Left lung (tissue), 10 donors: Measurements from ENCODE around the gene ATXN10. TPM values are rescaled to one million over a fixed set of nuclear protein-coding genes. Genes with fewer than 3 reads are reported as not detected.

Source experiments
- ATAC-seq: fragments of 200-7000 bp; cut with Tn5 transposase; one replicate; pipeline ENCODE4 v1.9.1; 2020; ENCODE audit warnings: moderate library complexity
- DNase-seq, 4 donors: peaks; one replicate each; pipeline ENCODE4 v3.0.0-alpha.2; 2013 to 2020
- H3K27ac ChIP-seq, 2 donors: fragments of 200-600 bp; sonication (generic) in 1 of 2; one replicate each; pipeline versions ENCODE4 v1.5.0 to v1.8.0; 2020 to 2021
- H3K27me3 ChIP-seq, 2 donors: fragments of 200-600 bp; sonication (generic) in 1 of 2; one replicate each; pipeline versions ENCODE4 v1.5.0 to v1.8.0; 2020 to 2021
- H3K36me3 ChIP-seq, 2 donors: fragments of 200-600 bp; sonication (generic) in 1 of 2; one replicate each; pipeline versions ENCODE4 v1.5.0 to v1.8.0; 2020 to 2021
- H3K4me1 ChIP-seq, 2 donors: fragments of 200-600 bp; one replicate each; pipeline ENCODE4 v1.8.0; 2021
- H3K4me3 ChIP-seq, 2 donors: fragments of 200-600 bp; sonication (generic) in 1 of 2; one replicate each; pipeline versions ENCODE4 v1.5.0 to v1.8.0; 2020 to 2021; ENCODE audit warnings: mild to moderate bottlenecking in 1 of 2
- H3K9me3 ChIP-seq, 2 donors: fragments of 200-600 bp; sonication (generic) in 1 of 2; one replicate each; pipeline versions ENCODE4 v1.5.0 to v1.8.0; 2020 to 2021
- intact Hi-C, 2 donors: fragments of 100-400 bp; cut with DNase I; formaldehyde crosslinking; loops; one replicate each; pipeline versions ENCODE4 v1.11.2 to v1.14.2; 2022
- polyA plus RNA-seq, 6 donors: library from polyadenylated mRNA; unstranded; fragments of 120-200 nt; gene quantifications; one replicate each; pipeline ENCODE4 v1.2.1, GENCODE V29; 2013; ENCODE audit not compliant: insufficient read length in 6 of 6
- total RNA-seq, 2 donors: library from RNA; stranded (reverse); fragmentation: NEBNext Ultra II Directional; extraction: Animal tissue kit (Norgen Biotek cat#: 25700); gene quantifications; one replicate each; pipeline ENCODE4 v1.2.1, GENCODE V29; 2021
- TF ChIP-seq, protein P1 (sequence below), 2 donors: fragments of 200-600 bp; sonication (generic) in 1 of 2; IDR thresholded peaks; one replicate each; pipeline versions ENCODE4 v1.5.0 to v1.8.0; 2021; ENCODE audit warnings: antibody characterized with exemption in 2 of 2
- donor health status: DM: no; HTN: yes; CAD: no.
- donor health status: DM: no; HTN: no; CAD: no.

ATXN10 gene
- total and polyA plus RNA-seq, 8 donors = 117 to 281 (median 237) TPM

DNA sequence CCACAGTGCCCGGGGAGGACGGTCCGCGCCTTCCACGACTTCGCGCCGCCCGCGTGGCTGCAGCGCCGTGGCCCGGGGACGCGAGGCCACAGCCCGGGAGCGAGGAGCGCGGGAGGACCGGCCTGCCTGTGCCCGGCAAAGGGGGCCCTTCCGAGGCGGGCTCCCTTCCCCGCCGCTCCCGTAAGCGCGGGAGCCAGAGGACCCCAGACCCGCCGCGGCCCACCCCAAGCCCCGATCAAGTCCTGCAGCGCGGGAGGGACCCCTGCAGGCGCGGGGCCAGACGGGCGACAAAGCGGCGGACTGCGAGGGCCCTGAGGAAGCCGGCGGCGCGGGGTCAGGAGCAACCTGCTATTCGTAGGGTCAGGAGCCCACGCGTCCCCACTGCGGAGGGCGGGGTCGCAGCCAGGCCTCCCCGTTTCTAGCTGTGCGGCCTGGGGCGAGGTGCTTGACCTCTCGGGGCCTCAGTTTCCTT lies 195.0 kb downstream of the ATXN10 start:
- DNase-seq (no peak), ATAC-seq (no peak)
- Histone ChIP-seq H3K9me3 (no peaks in the 10 kb centered on the region), H3K36me3 (no peaks in the 10 kb centered on the region), H3K27ac (no peak overlapping the region), H3K4me3 (peak overlapping the region in 1 of 2 donors; percentile 13), H3K4me1 (peaks cover 17 to 25% of the 10 kb centered on the region in 2 donors), H3K27me3 (peaks cover 11 to 72% of the 10 kb centered on the region in 2 donors)
- intact Hi-C loops = loop anchor here in 1 of 2 donors (10.0 kb wide), 2 partner anchors 232 to 292 kb away; no protein-coding TSS in a partner anchor
- TF ChIP-seq, protein P1, sequence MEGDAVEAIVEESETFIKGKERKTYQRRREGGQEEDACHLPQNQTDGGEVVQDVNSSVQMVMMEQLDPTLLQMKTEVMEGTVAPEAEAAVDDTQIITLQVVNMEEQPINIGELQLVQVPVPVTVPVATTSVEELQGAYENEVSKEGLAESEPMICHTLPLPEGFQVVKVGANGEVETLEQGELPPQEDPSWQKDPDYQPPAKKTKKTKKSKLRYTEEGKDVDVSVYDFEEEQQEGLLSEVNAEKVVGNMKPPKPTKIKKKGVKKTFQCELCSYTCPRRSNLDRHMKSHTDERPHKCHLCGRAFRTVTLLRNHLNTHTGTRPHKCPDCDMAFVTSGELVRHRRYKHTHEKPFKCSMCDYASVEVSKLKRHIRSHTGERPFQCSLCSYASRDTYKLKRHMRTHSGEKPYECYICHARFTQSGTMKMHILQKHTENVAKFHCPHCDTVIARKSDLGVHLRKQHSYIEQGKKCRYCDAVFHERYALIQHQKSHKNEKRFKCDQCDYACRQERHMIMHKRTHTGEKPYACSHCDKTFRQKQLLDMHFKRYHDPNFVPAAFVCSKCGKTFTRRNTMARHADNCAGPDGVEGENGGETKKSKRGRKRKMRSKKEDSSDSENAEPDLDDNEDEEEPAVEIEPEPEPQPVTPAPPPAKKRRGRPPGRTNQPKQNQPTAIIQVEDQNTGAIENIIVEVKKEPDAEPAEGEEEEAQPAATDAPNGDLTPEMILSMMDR (IDR thresholded peaks at IDR 0.05) = no peak

- peaks cover 17 to 25% of the 10 kb centered on the region in 2 donors for H3K4me1 ChIP-seq
- ATAC-seq = peak; percentile 71
- H3K36me3 ChIP-seq = no peaks in the 10 kb centered on the region
- DNase-seq = peak in 3 of 4 donors; percentile 33 to 83 (median 63)
- H3K27ac ChIP-seq = no peak overlapping the region
- H3K27me3 ChIP-seq = peaks cover 11 to 72% of the 10 kb centered on the region in 2 donors
- peak overlapping the region in 1 of 2 donors; percentile 13 for H3K4me3 ChIP-seq
- H3K9me3 ChIP-seq = no peaks in the 10 kb centered on the region
- intact Hi-C loops = loop anchor here in 1 of 2 donors (10.0 kb wide), 2 partner anchors 233 to 293 kb away; no protein-coding TSS in a partner anchor
- TF ChIP-seq, protein P1 (IDR thresholded peaks at IDR 0.05) = no peak
These were observed 195.7 kb downstream of the ATXN10 start for GRCh38 chr22:45867118-45867905.

DNA sequence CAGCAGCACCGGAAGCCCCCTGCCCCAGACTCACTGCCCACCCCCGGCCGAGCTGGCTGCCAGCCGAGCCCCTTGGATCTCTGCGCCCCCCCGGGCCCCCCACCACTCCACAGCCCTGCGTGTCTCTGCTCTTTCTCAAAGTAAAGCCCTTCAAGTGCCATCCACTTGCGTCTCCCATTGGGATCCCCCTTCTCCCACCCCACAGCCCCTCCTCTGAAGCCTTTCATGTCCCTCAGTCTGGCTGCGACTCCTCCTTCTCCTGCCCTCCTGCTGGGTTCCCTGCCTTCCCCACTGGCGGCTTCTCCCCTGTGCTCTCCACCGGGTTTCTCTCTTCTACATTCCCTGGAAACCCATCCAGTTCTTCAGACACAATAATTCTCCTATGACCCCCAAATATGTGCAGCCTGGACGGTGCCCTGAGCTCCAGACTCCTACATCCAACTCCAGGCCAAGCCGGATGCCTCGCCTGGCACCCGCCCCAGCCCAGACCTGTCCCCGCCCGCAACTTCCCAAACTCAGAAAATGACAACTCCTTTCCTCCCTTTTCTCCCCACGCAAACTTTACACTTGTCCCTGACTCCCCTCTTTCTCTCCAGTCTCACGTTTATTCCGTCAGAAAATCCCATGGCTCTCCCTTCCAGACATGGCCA lies 196.4 kb downstream of the ATXN10 start:
- no peak overlapping the region for H3K4me3 ChIP-seq
- H3K27ac ChIP-seq = no peak overlapping the region
- peaks cover 17 to 25% of the 10 kb centered on the region in 2 donors for H3K4me1 ChIP-seq
- peak in 1 of 4 donors; percentile 37 for DNase-seq
- H3K9me3 ChIP-seq = peaks cover 0 to 4% of the 10 kb centered on the region in 2 donors
- intact Hi-C loops = loop anchor here in 1 of 2 donors (10.0 kb wide), 2 partner anchors 233 to 293 kb away; no protein-coding TSS in a partner anchor
- peaks cover 11 to 72% of the 10 kb centered on the region in 2 donors for H3K27me3 ChIP-seq
- TF ChIP-seq, protein P1 (IDR thresholded peaks at IDR 0.05) = no peak
- no peaks in the 10 kb centered on the region for H3K36me3 ChIP-seq
- ATAC-seq = no peak

DNA sequence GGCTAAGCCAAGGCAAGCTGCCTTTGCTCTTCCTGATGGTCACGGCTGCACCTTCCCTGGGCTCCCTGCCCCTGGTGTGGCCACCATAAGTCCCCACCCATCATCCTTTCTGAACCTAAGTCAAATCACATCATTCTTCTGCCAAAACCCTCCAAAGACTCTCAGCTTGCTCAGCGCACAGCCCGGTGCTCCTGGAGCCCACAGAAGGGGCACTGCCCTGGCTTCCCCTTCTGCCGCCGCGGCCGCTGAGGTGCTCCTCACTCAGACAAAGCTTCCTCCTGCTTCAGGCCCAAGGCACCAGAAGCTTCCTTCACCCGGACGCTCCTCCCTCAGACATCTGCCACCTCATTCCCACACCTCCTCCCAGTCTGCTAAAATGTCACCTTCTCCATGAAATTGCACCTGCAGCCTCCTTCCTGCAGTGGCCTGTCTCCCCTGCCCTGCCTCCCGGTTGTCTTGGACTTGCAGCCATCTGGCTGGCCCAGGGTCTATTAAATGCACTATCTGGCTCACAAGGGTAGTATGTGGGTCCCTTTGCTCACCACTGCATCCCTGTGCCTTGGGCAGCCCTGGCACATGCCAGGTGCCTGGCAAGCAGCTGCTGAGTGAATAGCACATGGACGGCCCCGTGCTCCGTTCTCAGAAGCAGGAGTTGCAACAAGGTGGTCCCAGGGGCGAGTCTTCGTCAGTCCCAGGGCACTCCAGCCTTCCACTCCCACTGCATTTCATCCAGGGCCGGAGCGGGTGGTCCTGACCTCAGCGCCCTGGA lies 197.1 kb downstream of the ATXN10 start:
- intact Hi-C loops = loop anchor here in 1 of 2 donors (10.0 kb wide), 2 partner anchors 234 to 294 kb away; no protein-coding TSS in a partner anchor
- TF ChIP-seq, protein P1 (IDR thresholded peaks at IDR 0.05) = no peak
- H3K4me1 ChIP-seq = peaks cover 15 to 25% of the 10 kb centered on the region in 2 donors

More for the DNA sequence above, 197.1 kb downstream of the ATXN10 start:
- ATAC-seq (no peak), DNase-seq (peak in 1 of 4 donors; percentile 55)
- no peaks in the 10 kb centered on the region for H3K36me3 ChIP-seq
- H3K27me3 ChIP-seq = peaks cover 11 to 71% of the 10 kb centered on the region in 2 donors
- peaks cover 0 to 4% of the 10 kb centered on the region in 2 donors for H3K9me3 ChIP-seq
- no peak overlapping the region for H3K4me3 ChIP-seq
- no peak overlapping the region for H3K27ac ChIP-seq
